GM19043 (cell line): ENCODE measurements around the gene ZC3H10.

Experiments
- ATAC-seq: cut with Tn5 transposase; IDR thresholded peaks from one replicate; pipeline ENCODE4 v1.9.1; 2021; ENCODE audit warnings: low read depth; ENCODE audit not compliant: unreplicated experiment

The ZC3H10 gene

GRCh38 chr12:56164345-56164729 lies 46.3 kb downstream of the ZC3H10 start:
- ATAC-seq = no peak

GRCh38 chr12:56165369-56165768 lies 47.3 kb downstream of the ZC3H10 start:
- ATAC-seq = no peak

GRCh38 chr12:56169229-56169759 lies 51.2 kb downstream of the ZC3H10 start:
- no peak for ATAC-seq

GRCh38 chr12:56172839-56173238 lies 54.8 kb downstream of the ZC3H10 start:
- ATAC-seq = no peak
